ENCODE measurements around the gene PCDH15. TPM values are rescaled to one million over a fixed set of nuclear protein-coding genes. Genes with fewer than 3 reads are reported as not detected.

PCDH15 gene
- total and polyA plus RNA-seq, 4 donors: 20.7 to 46.8 (median 39.1) TPM

DNA sequence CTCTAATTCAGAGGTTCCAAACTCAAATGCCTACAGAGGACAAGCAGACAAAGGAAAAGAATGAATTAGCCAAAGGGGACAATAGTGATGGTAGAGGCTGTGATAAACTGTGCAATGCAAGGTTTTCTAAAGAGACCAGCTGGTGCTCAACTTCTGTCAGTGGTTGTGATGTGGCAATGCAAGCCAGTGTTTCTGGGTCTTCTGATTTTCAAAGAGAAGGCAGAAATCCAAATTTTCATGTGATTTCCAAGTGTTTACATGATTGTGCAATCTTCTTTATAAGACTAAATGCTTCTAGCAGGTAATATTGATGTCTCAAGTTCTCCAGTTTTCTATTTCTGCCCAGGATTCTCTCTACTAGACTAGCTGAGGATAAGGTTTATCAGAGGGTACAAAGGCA is 135.9 kb downstream of the PCDH15 start:
- H3K27me3 ChIP-seq (ENCODE audit: control insufficient read depth, insufficient read depth, low read length): no peaks in the 10 kb centered on the region
- peak in 2 of 6 donors; percentile 32 to 51 for DNase-seq (ENCODE audit: low read depth in 4 of 6, low spot score in 6 of 6)
- no peak overlapping the region for H3K27ac ChIP-seq (ENCODE audit: low read depth, low read length)
- H3K4me1 ChIP-seq (ENCODE audit: control insufficient read depth, insufficient read depth, low read length): no peaks in the 10 kb centered on the region
- H3K4me3 ChIP-seq (ENCODE audit: low read depth, low read length): no peak overlapping the region
- H3K36me3 ChIP-seq (ENCODE audit: control insufficient read depth, insufficient read depth, low read length): no peaks in the 10 kb centered on the region
- no peaks in the 10 kb centered on the region for H3K9me3 ChIP-seq (ENCODE audit: control insufficient read depth, insufficient read depth, low read length)

DNA sequence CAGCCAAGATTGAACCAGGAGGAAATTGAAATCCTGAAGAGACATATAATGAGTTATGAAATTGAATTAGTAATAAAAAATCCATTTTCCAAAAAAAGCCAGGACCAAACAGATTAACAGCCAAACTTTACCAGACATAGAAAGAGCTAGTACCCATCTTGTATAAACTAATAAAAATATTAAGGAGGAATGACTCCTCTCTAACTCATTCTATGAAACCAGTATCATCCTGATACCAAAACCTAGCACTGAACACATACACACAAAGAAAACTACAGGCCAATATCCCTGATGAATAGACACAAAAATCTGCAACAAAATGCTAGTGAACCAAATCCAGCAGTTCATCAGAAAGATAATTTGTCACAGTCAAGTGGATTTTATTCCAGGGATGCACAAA is 140.6 kb downstream of the PCDH15 start:
- Histone ChIP-seq H3K9me3 (ENCODE audit: control insufficient read depth, insufficient read depth, low read length) (no peaks in the 10 kb centered on the region), H3K4me1 (ENCODE audit: control insufficient read depth, insufficient read depth, low read length) (no peaks in the 10 kb centered on the region), H3K4me3 (ENCODE audit: low read depth, low read length) (no peak overlapping the region), H3K36me3 (ENCODE audit: control insufficient read depth, insufficient read depth, low read length) (no peaks in the 10 kb centered on the region), H3K27me3 (ENCODE audit: control insufficient read depth, insufficient read depth, low read length) (no peaks in the 10 kb centered on the region), H3K27ac (ENCODE audit: low read depth, low read length) (no peak overlapping the region)
- no peak for DNase-seq (ENCODE audit: low read depth in 4 of 6, low spot score in 6 of 6)

DNA sequence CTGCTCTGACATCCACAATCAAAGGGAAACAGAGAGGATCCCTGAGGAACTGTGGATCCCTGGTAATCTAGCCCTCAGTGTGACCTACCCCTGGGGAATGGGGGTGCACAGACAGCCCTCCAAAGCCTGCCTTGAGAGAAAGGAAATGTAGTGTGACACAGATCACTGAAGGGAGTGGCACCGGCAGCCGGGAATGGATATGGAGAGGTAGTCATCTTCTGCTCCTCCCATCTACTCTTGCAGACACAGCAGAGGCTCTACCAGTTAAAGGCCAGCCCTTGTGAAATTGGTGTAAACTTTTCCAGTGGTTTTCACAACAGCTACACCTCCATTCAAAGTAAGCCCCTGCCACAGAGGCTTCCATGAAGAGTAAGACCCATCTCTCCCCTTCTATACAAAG is 144.4 kb downstream of the PCDH15 start:
- WGBS (ENCODE audit: insufficient coverage): no CpG with 5 or more reads among the region's 2 CpGs
- no peak overlapping the region for H3K27ac ChIP-seq (ENCODE audit: low read depth, low read length)

DNA sequence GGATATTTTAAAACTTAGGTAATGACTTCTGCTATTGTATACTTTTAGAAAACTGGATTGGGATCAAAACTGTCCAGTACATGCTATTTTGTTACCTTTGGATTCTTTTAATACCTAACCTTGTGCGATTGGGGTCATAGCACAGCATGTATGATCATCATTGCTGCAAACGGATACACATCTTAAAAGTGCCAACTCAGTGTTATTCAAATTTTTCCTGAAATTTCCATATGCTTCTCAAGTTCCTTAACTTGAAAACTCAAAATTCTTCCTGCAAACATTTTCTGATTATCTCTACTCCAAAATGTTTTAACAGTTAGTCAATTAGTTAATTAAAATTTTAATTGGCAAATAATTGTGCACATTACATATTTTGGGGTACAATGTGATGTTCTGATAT is 147.5 kb downstream of the PCDH15 start:
- Histone ChIP-seq H3K27ac (ENCODE audit: low read depth, low read length) (no peak overlapping the region), H3K9me3 (ENCODE audit: control insufficient read depth, insufficient read depth, low read length) (no peaks in the 10 kb centered on the region), H3K27me3 (ENCODE audit: control insufficient read depth, insufficient read depth, low read length) (no peaks in the 10 kb centered on the region), H3K4me3 (ENCODE audit: low read depth, low read length) (no peak overlapping the region), H3K4me1 (ENCODE audit: control insufficient read depth, insufficient read depth, low read length) (no peaks in the 10 kb centered on the region), H3K36me3 (ENCODE audit: control insufficient read depth, insufficient read depth, low read length) (no peaks in the 10 kb centered on the region)
- 83% methylated on average over 2 of the region's 2 CpGs for WGBS (ENCODE audit: insufficient coverage)
- DNase-seq (ENCODE audit: low read depth in 4 of 6, low spot score in 6 of 6): no peak

More for the DNA sequence above, 144.4 kb downstream of the PCDH15 start:
- H3K36me3 ChIP-seq (ENCODE audit: control insufficient read depth, insufficient read depth, low read length): no peaks in the 10 kb centered on the region
- no peak for DNase-seq (ENCODE audit: low read depth in 4 of 6, low spot score in 6 of 6)
- H3K27me3 ChIP-seq (ENCODE audit: control insufficient read depth, insufficient read depth, low read length): no peaks in the 10 kb centered on the region
- H3K4me3 ChIP-seq (ENCODE audit: low read depth, low read length): no peak overlapping the region
- H3K9me3 ChIP-seq (ENCODE audit: control insufficient read depth, insufficient read depth, low read length): no peaks in the 10 kb centered on the region
- no peaks in the 10 kb centered on the region for H3K4me1 ChIP-seq (ENCODE audit: control insufficient read depth, insufficient read depth, low read length)

DNA sequence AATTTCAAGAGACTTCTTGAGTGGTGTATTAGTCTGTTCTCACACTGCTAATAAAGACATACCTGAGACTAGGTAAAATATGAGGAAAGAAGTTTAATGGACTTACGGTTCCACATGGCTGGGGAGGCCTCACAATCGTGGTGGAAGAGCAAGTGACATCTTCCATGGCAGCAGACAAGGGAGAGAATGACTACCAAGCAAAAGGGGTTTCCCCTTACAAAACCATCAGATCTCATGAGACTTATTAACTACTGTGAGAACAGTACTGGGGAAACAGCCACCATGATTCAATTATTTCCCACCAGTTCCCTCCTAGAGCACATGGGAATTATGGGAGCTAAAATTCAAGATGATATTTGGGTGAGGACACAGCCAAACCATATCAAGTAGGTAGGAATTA is 150.5 kb downstream of the PCDH15 start:
- Histone ChIP-seq H3K27ac (ENCODE audit: low read depth, low read length) (no peak overlapping the region), H3K36me3 (ENCODE audit: control insufficient read depth, insufficient read depth, low read length) (no peaks in the 10 kb centered on the region), H3K27me3 (ENCODE audit: control insufficient read depth, insufficient read depth, low read length) (no peaks in the 10 kb centered on the region), H3K4me3 (ENCODE audit: low read depth, low read length) (no peak overlapping the region), H3K4me1 (ENCODE audit: control insufficient read depth, insufficient read depth, low read length) (no peaks in the 10 kb centered on the region), H3K9me3 (ENCODE audit: control insufficient read depth, insufficient read depth, low read length) (no peaks in the 10 kb centered on the region)
- DNase-seq (ENCODE audit: low read depth in 4 of 6, low spot score in 6 of 6): no peak
- no CpG with 5 or more reads among the region's 2 CpGs for WGBS (ENCODE audit: insufficient coverage)

DNA sequence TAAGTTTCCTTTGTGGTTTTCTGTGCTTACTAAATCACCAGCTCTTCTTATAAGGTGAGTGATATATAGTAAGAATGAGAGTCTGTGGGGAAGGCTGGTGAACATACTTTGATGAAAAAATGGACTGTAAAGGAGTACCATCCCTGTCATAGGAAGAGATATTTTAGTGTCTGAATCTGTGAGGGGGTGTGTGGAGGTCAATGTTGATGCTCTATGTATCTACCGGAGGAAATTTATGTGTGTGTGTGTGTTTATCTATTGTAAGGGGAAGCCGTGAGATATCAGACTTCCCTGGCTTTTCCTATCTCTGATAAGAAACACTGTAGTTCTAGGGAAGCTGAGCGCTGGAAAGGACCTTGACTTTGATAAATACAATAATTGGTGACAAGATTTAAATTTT is 179.0 kb downstream of the PCDH15 start:
- no peak overlapping the region for H3K27ac ChIP-seq (ENCODE audit: low read depth, low read length)
- H3K9me3 ChIP-seq (ENCODE audit: control insufficient read depth, insufficient read depth, low read length): no peaks in the 10 kb centered on the region
- no peaks in the 10 kb centered on the region for H3K27me3 ChIP-seq (ENCODE audit: control insufficient read depth, insufficient read depth, low read length)
- no peaks in the 10 kb centered on the region for H3K4me1 ChIP-seq (ENCODE audit: control insufficient read depth, insufficient read depth, low read length)
- no peaks in the 10 kb centered on the region for H3K36me3 ChIP-seq (ENCODE audit: control insufficient read depth, insufficient read depth, low read length)
- peak in 1 of 6 donors; percentile 6 for DNase-seq (ENCODE audit: low read depth in 4 of 6, low spot score in 6 of 6)
- WGBS (ENCODE audit: insufficient coverage): no CpG with 5 or more reads among the region's 3 CpGs
- H3K4me3 ChIP-seq (ENCODE audit: low read depth, low read length): no peak overlapping the region

DNA sequence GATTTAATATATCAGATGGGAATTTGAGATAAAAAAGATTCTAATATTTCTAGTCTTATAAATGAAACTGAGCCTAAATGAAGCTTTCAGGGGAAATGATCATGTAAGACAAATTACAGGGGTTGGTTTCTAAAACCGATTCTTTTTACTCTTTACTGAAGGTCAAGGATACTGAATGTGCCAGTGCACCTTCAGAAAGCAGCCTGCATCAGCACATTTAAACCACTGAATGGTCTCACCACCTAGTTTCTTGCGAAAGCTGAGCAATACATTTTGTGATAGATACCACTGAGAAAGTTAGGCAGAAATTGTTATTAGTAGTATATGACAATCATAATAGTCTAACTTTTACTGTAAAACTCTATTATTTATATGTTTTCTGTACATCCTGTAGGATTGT is 180.7 kb downstream of the PCDH15 start:
- no peaks in the 10 kb centered on the region for H3K9me3 ChIP-seq (ENCODE audit: control insufficient read depth, insufficient read depth, low read length)
- no peaks in the 10 kb centered on the region for H3K4me1 ChIP-seq (ENCODE audit: control insufficient read depth, insufficient read depth, low read length)
- WGBS (ENCODE audit: insufficient coverage): no CpG with 5 or more reads among the region's 2 CpGs
- H3K36me3 ChIP-seq (ENCODE audit: control insufficient read depth, insufficient read depth, low read length): no peaks in the 10 kb centered on the region
- DNase-seq (ENCODE audit: low read depth in 4 of 6, low spot score in 6 of 6): no peak
- no peaks in the 10 kb centered on the region for H3K27me3 ChIP-seq (ENCODE audit: control insufficient read depth, insufficient read depth, low read length)
- no peak overlapping the region for H3K27ac ChIP-seq (ENCODE audit: low read depth, low read length)
- no peak overlapping the region for H3K4me3 ChIP-seq (ENCODE audit: low read depth, low read length)

DNA sequence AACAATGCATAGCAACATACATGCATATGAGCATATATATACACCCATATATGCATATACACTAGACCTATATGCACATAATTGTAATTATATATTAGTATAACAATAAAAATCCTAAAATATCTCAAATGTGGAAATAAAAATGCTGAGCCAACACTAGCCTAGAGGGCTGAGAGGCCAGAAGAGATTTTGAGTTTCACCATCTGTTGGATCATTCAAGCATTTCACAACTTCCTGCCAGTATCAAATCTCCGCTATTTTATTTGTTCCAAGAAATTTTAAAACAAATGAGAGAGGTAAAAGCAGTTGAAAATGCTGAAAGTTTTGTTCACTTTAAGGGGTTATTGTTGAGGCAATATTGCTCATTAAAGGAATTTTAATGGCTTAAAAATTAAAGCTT is 187.0 kb downstream of the PCDH15 start:
- Histone ChIP-seq H3K4me1 (ENCODE audit: control insufficient read depth, insufficient read depth, low read length) (no peaks in the 10 kb centered on the region), H3K27ac (ENCODE audit: low read depth, low read length) (no peak overlapping the region), H3K36me3 (ENCODE audit: control insufficient read depth, insufficient read depth, low read length) (no peaks in the 10 kb centered on the region), H3K4me3 (ENCODE audit: low read depth, low read length) (no peak overlapping the region), H3K27me3 (ENCODE audit: control insufficient read depth, insufficient read depth, low read length) (no peaks in the 10 kb centered on the region), H3K9me3 (ENCODE audit: control insufficient read depth, insufficient read depth, low read length) (no peaks in the 10 kb centered on the region)
- no CpG with 5 or more reads among the region's 1 CpG for WGBS (ENCODE audit: insufficient coverage)
- DNase-seq (ENCODE audit: low read depth in 4 of 6, low spot score in 6 of 6): no peak

DNA sequence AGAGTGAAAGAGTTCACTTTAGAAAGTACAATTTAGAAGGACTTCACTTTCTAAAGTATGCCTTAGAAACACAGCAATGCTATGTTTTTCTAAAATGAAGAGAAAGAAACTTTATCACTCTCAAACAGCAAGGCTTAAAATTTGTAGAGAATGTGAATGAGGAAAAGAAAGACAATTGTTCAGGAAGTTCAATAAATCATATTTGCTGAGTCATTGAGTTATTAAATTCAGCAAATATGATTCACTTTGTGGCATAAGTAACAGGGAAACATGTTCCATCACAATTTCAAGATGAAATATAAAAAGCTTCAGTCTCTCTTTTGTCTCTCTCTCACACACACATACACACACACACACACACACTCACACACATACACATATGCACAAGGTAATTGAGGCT is 187.9 kb downstream of the PCDH15 start:
- Histone ChIP-seq H3K4me3 (ENCODE audit: low read depth, low read length) (no peak overlapping the region), H3K9me3 (ENCODE audit: control insufficient read depth, insufficient read depth, low read length) (no peaks in the 10 kb centered on the region), H3K27me3 (ENCODE audit: control insufficient read depth, insufficient read depth, low read length) (no peaks in the 10 kb centered on the region), H3K4me1 (ENCODE audit: control insufficient read depth, insufficient read depth, low read length) (no peaks in the 10 kb centered on the region), H3K36me3 (ENCODE audit: control insufficient read depth, insufficient read depth, low read length) (no peaks in the 10 kb centered on the region), H3K27ac (ENCODE audit: low read depth, low read length) (no peak overlapping the region)
- DNase-seq (ENCODE audit: low read depth in 4 of 6, low spot score in 6 of 6): no peak

DNA sequence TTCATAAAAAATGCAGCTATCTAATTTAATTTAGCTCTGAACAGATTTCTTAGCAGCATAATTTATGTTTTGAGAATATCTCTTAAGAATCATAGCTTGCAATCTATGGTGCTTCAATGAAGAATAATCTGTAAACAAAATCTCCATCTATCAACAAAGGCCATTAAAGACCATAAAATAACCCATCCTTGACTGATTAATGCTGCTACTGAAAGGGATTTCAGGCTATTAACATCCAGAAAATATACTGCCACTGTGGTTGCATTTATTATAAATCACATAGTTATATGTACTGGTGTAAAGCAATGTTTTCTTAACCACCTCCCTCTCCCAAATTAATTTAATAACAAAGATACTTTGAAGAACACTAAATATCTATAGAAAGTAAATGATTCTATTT is 191.6 kb downstream of the PCDH15 start:
- H3K4me3 ChIP-seq (ENCODE audit: low read depth, low read length): no peak overlapping the region
- no peaks in the 10 kb centered on the region for H3K36me3 ChIP-seq (ENCODE audit: control insufficient read depth, insufficient read depth, low read length)
- H3K9me3 ChIP-seq (ENCODE audit: control insufficient read depth, insufficient read depth, low read length): no peaks in the 10 kb centered on the region
- H3K27ac ChIP-seq (ENCODE audit: low read depth, low read length): no peak overlapping the region
- peak in 2 of 6 donors; percentile 4 to 47 for DNase-seq (ENCODE audit: low read depth in 4 of 6, low spot score in 6 of 6)
- no peaks in the 10 kb centered on the region for H3K27me3 ChIP-seq (ENCODE audit: control insufficient read depth, insufficient read depth, low read length)
- H3K4me1 ChIP-seq (ENCODE audit: control insufficient read depth, insufficient read depth, low read length): no peaks in the 10 kb centered on the region

DNA sequence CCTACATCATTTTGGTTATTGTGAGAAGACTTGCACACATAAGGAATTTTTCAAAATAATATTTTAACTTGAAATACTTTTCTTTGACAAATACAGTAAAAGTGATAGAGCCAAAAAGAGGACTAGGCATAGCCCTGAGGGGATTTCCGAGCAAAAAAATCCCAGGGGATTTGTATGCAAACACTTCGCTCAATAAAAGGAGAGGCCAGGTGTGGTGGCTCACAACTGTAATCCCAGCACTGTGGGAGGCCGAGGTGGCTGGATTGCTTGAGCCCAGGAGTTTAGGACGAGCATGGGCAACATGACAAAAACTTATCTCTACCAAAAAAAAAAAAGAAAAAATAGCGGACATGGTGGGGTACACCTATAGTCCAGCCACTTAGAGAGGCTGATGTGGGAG is 193.0 kb downstream of the PCDH15 start:
- H3K9me3 ChIP-seq (ENCODE audit: control insufficient read depth, insufficient read depth, low read length): no peaks in the 10 kb centered on the region
- H3K27me3 ChIP-seq (ENCODE audit: control insufficient read depth, insufficient read depth, low read length): no peaks in the 10 kb centered on the region
- H3K27ac ChIP-seq (ENCODE audit: low read depth, low read length): no peak overlapping the region
- no peak for DNase-seq (ENCODE audit: low read depth in 4 of 6, low spot score in 6 of 6)
- no peaks in the 10 kb centered on the region for H3K4me1 ChIP-seq (ENCODE audit: control insufficient read depth, insufficient read depth, low read length)
- no peaks in the 10 kb centered on the region for H3K36me3 ChIP-seq (ENCODE audit: control insufficient read depth, insufficient read depth, low read length)
- WGBS (ENCODE audit: insufficient coverage): 88% methylated on average over 2 of the region's 5 CpGs
- H3K4me3 ChIP-seq (ENCODE audit: low read depth, low read length): no peak overlapping the region

Data from spinal cord (tissue), 10 donors.